PC-9 (cell line): Measurements from ENCODE around the gene FGF21.

ENCODE experiments used
- CTCF ChIP-seq: fragments of 200-600 bp; sonication (generic); conservative IDR thresholded peaks from 2 replicates; pipeline ENCODE4 v1.6.1; 2017; ENCODE audit warnings: mixed run types, antibody characterized with exemption, mild to moderate bottlenecking, moderate library complexity
- EZH2 ChIP-seq: fragments of 200-600 bp; sonication (generic); IDR thresholded peaks from 2 replicates; pipeline ENCODE4 v1.8.0; 2017; ENCODE audit warnings: antibody characterized with exemption, low read depth

DNA sequence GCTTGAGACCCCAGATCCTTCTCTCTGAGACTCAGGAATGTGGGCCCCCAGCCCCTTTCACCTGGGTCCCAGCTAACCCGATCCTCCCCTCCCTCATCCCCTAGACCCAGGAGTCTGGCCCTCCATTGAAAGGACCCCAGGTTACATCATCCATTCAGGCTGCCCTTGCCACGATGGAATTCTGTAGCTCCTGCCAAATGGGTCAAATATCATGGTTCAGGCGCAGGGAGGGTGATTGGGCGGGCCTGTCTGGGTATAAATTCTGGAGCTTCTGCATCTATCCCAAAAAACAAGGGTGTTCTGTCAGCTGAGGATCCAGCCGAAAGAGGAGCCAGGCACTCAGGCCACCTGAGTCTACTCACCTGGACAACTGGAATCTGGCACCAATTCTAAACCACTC lies 463 bp downstream of the FGF21 start:
- TF ChIP-seq CTCF (no peak), EZH2 (no peak)
